Prostate gland (tissue), 2 donors: ENCODE measurements around the gene TPPP.
"Not testable (repeated sequence)": the region's sequence is repeated elsewhere in the genome, so short reads cannot be mapped to it uniquely, and the experiment has no call there.

Experiments used
- POLR2AphosphoS5 ChIP-seq: sonication (generic); formaldehyde crosslinking; IDR thresholded peaks from one replicate; pipeline ENCODE4 v1.6.1; 2017; ENCODE audit warnings: antibody characterized with exemption
- TF ChIP-seq, protein P1 (sequence below), 4 experiments: fragments of 200-600 bp in 2 of 4; fragments of 450-650 bp in 2 of 4; sonication (generic) in 2 of 4; IDR thresholded peaks; 1 replicate in 3 of 4; 2 replicates in 1 of 4; pipeline ENCODE4 v1.5.1; 2016 to 2019; ENCODE audit warnings: antibody characterized with exemption in 4 of 4, mild to moderate bottlenecking in 2 of 4, moderate library complexity in 2 of 4

DNA sequence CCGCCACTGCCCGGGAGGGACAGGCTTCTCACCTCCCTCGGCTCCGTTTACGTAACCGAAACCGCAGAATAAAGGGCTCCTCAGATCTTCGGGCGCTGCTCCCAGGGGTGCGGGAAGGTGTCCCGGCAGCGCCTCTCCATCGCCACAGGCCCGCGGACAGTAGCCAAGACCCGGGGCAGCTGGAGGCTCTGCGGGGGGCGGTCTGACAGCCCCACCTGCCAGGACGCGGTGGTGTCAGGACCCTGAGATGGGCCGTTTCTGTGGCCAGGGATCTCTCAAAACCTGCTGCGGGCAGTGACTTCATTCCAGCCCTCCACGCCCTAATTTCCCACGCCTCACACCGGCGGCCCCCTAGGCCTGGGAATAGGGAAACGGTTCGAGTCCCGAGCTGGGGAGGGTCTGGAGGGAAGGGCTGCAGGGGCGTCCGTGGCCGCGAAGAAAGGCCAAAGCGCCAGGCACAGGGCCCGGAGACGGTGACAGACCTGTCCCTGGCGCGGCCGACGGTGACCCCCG is 567 bp downstream of the TPPP start:
- TF ChIP-seq, protein P1, sequence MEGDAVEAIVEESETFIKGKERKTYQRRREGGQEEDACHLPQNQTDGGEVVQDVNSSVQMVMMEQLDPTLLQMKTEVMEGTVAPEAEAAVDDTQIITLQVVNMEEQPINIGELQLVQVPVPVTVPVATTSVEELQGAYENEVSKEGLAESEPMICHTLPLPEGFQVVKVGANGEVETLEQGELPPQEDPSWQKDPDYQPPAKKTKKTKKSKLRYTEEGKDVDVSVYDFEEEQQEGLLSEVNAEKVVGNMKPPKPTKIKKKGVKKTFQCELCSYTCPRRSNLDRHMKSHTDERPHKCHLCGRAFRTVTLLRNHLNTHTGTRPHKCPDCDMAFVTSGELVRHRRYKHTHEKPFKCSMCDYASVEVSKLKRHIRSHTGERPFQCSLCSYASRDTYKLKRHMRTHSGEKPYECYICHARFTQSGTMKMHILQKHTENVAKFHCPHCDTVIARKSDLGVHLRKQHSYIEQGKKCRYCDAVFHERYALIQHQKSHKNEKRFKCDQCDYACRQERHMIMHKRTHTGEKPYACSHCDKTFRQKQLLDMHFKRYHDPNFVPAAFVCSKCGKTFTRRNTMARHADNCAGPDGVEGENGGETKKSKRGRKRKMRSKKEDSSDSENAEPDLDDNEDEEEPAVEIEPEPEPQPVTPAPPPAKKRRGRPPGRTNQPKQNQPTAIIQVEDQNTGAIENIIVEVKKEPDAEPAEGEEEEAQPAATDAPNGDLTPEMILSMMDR (IDR thresholded peaks at IDR 0.05): not testable (repeated sequence)
- not testable (repeated sequence) for TF ChIP-seq POLR2AphosphoS5
